Upper lobe of right lung (tissue), 1 donor: ENCODE data around the gene ZEB2. TPM values are rescaled to one million over a fixed set of nuclear protein-coding genes. Genes with fewer than 3 reads are reported as not detected.
A peak's percentile ranks its signal among the peaks of the same experiment; 100 is the strongest.

Experiments used
- ATAC-seq: fragments of 200-7000 bp; cut with Tn5 transposase; one replicate; pipeline ENCODE4 v1.9.1; 2020; ENCODE audit warnings: mild to moderate bottlenecking, moderate library complexity
- DNase-seq: peaks from one replicate; pipeline ENCODE4 v3.0.0-alpha.2; 2020
- H3K27ac ChIP-seq: fragments of 200-600 bp; one replicate; pipeline ENCODE4 v1.8.0; 2022
- H3K27me3 ChIP-seq: fragments of 200-600 bp; one replicate; pipeline ENCODE4 v1.8.0; 2022; ENCODE audit warnings: mild to moderate bottlenecking
- H3K36me3 ChIP-seq: fragments of 200-600 bp; one replicate; pipeline ENCODE4 v1.8.0; 2022
- H3K4me1 ChIP-seq: fragments of 200-600 bp; one replicate; pipeline ENCODE4 v1.8.0; 2022
- H3K4me3 ChIP-seq: fragments of 200-600 bp; one replicate; pipeline ENCODE4 v1.8.0; 2022; ENCODE audit warnings: mild to moderate bottlenecking
- H3K9me3 ChIP-seq: fragments of 200-600 bp; one replicate; pipeline ENCODE4 v1.8.0; 2022
- intact Hi-C: fragments of 100-400 bp; cut with DNase I; formaldehyde crosslinking; loops from one replicate; pipeline ENCODE4 v1.11.0; 2022
- total RNA-seq: library from RNA; stranded (reverse); fragmentation: NEBNext Ultra II Directional; extraction: Animal tissue kit (Norgen Biotek cat#: 25700); gene quantifications from one replicate; pipeline ENCODE4 v1.2.1, GENCODE V29; 2021
- TF ChIP-seq, protein P1 (sequence below): fragments of 200-600 bp; IDR thresholded peaks from one replicate; pipeline ENCODE4 v1.8.0; 2022; ENCODE audit warnings: antibody characterized with exemption
- donor health status: DM: no; HTN: yes; CAD: no; lungs with severe emphysema.

Gene ZEB2
- total RNA-seq, 1 donor from 2014 or later, result 178 TPM

DNA sequence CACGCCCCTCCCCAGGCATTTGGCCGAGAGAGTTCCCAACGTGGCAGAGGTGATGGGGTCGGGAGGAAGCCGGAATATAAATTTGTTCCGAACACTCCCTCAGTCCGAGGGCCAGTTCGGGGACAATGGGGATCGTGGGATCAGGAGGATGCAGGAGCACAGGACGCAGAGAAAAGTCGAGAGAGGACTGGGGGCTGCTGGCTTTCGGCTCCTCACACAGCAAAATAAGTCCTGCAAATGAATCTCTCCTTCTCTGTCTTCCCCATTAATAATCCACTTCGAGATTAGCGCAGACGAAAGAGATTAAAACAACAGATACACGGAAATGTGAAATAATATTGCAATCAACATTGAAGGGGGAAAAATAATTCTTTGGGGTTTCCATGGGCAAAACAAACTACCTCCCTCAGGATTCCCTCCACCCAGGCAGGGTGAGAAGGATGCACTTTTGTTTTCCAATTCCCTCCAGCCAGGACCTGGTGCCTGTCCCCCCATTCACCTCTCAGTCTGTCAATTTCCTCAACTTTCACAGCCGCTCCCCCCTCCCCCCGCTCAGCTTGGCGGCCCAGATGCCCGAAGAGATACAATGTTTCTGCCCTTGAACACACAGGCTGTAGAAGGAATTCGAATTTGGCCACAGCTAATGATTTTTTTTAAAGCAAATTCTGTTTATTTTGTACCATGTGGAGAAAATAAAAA, 3.1 kb upstream of the ZEB2 start:
- H3K36me3 ChIP-seq, result no peaks in the 10 kb centered on the region
- H3K9me3 ChIP-seq, result no peaks in the 10 kb centered on the region
- H3K27me3 ChIP-seq, result no peaks in the 10 kb centered on the region
- peaks cover 12% of the 10 kb centered on the region for H3K4me1 ChIP-seq
- TF ChIP-seq, protein P1, sequence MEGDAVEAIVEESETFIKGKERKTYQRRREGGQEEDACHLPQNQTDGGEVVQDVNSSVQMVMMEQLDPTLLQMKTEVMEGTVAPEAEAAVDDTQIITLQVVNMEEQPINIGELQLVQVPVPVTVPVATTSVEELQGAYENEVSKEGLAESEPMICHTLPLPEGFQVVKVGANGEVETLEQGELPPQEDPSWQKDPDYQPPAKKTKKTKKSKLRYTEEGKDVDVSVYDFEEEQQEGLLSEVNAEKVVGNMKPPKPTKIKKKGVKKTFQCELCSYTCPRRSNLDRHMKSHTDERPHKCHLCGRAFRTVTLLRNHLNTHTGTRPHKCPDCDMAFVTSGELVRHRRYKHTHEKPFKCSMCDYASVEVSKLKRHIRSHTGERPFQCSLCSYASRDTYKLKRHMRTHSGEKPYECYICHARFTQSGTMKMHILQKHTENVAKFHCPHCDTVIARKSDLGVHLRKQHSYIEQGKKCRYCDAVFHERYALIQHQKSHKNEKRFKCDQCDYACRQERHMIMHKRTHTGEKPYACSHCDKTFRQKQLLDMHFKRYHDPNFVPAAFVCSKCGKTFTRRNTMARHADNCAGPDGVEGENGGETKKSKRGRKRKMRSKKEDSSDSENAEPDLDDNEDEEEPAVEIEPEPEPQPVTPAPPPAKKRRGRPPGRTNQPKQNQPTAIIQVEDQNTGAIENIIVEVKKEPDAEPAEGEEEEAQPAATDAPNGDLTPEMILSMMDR, result no peak
- intact Hi-C loops, result no loop called here
- ATAC-seq, result peak; percentile 4
- no peak for DNase-seq
- H3K27ac ChIP-seq, result peak overlapping the region; percentile 89
- H3K4me3 ChIP-seq, result peak overlapping the region; percentile 54

DNA sequence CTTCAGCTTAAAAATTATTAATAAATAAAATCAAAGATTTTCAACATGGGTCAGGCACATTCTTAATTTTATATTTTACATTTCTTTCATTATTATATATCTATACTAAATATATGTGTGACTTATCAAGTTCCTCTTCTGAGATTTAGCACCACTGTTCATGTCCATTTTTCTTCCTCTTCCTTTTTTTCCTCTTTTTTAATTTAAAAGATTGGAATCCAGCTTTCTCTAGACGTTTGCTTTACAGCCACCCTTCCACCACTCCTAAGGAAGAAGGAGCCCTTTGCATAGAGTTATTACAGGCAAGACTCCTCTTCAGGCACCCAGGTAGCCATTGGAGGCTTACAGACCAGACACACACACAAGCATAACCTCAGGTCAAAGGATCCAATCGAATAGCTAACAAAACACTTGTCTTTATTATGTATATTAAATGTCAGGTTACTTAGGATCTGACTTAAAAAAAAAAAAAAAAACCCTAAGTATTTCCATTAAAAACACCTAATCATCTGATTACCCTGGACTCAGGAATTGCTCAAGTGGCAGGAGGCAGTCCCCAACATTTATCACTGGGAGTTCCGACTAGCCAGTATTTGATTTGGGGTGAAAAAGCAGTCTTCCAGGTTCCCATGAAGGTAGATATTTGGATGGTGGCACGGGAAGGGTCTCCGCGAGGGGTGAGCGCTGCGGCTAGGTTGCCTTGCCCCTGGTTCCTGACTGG, 2.4 kb upstream of the ZEB2 start:
- no peak for ATAC-seq
- Histone ChIP-seq H3K27ac (peak overlapping the region; percentile 89), H3K36me3 (no peaks in the 10 kb centered on the region), H3K4me3 (peak overlapping the region; percentile 54), H3K4me1 (peaks cover 8% of the 10 kb centered on the region), H3K27me3 (no peaks in the 10 kb centered on the region), H3K9me3 (no peaks in the 10 kb centered on the region)
- intact Hi-C loops, result no loop called here
- TF ChIP-seq, protein P1, result no peak
- no peak for DNase-seq

GRCh38 chr2:144521686-144522085, 1.8 kb upstream of the ZEB2 start:
- TF ChIP-seq, protein P1, result no peak
- ATAC-seq (no peak), DNase-seq (no peak)
- intact Hi-C loops, result no loop called here
- Histone ChIP-seq H3K9me3 (no peaks in the 10 kb centered on the region), H3K4me1 (peaks cover 8% of the 10 kb centered on the region), H3K4me3 (peak overlapping the region; percentile 54), H3K27ac (peak overlapping the region; percentile 89), H3K27me3 (no peaks in the 10 kb centered on the region), H3K36me3 (no peaks in the 10 kb centered on the region)

GRCh38 chr2:144520756-144521487, 1.0 kb upstream of the ZEB2 start:
- H3K4me3 ChIP-seq, result peak overlapping the region; percentile 54
- TF ChIP-seq, protein P1, result no peak
- no peaks in the 10 kb centered on the region for H3K36me3 ChIP-seq
- ATAC-seq, result no peak
- H3K27ac ChIP-seq, result peak overlapping the region; percentile 89
- no peaks in the 10 kb centered on the region for H3K27me3 ChIP-seq
- intact Hi-C loops, result no loop called here
- no peak for DNase-seq
- peaks cover 8% of the 10 kb centered on the region for H3K4me1 ChIP-seq
- H3K9me3 ChIP-seq, result no peaks in the 10 kb centered on the region

DNA sequence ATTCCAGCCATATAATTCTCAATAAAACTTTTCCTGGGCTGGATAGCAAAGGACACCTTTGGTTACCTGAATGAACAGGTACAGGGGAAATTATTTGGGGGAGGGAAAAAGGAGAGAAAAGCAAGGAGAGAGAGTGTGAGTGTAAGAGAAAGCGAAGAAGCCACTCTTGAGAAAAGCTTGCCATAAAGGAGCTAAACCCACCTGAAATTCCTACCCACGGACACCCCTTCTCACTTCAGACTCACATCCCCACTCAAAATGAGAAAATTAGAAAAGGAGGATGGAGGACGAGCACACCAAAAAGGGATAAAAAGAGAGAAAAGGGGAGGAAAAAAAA, 354 bp downstream of the ZEB2 start:
- Histone ChIP-seq H3K4me1 (peaks cover 4% of the 10 kb centered on the region), H3K27ac (peak overlapping the region; percentile 97), H3K9me3 (no peaks in the 10 kb centered on the region), H3K27me3 (no peaks in the 10 kb centered on the region), H3K4me3 (peak overlapping the region; percentile 63), H3K36me3 (no peaks in the 10 kb centered on the region)
- TF ChIP-seq, protein P1, result no peak
- intact Hi-C loops, result no loop called here
- ATAC-seq, result no peak
- no peak for DNase-seq
